HUES6 (cell line): ENCODE data around the gene TGFBR3.

Experiments used
- H3K27ac ChIP-seq: 2 replicates; pipeline ENCODE4 v1.7.0; 2013; ENCODE audit warnings: low read depth, mild to moderate bottlenecking, low read length, inconsistent platforms
- H3K27me3 ChIP-seq: 2 replicates; pipeline ENCODE4 v1.6.1; 2013; ENCODE audit warnings: low read length; ENCODE audit not compliant: control insufficient read depth, insufficient read depth
- H3K36me3 ChIP-seq: 2 replicates; pipeline ENCODE4 v1.6.1; 2013; ENCODE audit warnings: low read length; ENCODE audit not compliant: control insufficient read depth, insufficient read depth
- H3K4me1 ChIP-seq: 2 replicates; pipeline ENCODE4 v1.6.1; 2013; ENCODE audit warnings: low read length; ENCODE audit not compliant: control insufficient read depth, insufficient read depth
- H3K4me3 ChIP-seq: 2 replicates; pipeline ENCODE4 v1.5.1; 2013; ENCODE audit warnings: low read depth, low read length
- H3K9ac ChIP-seq: one replicate; pipeline ENCODE4 v1.6.1; 2013; ENCODE audit warnings: mild to moderate bottlenecking, low read length
- H3K9me3 ChIP-seq: 2 replicates; pipeline ENCODE4 v1.6.1; 2013; ENCODE audit warnings: low read depth, low read length; ENCODE audit not compliant: control insufficient read depth, insufficient read depth

TGFBR3 gene

GRCh38 chr1:91754348-91754747 is 131.6 kb downstream of the TGFBR3 start:
- Histone ChIP-seq H3K4me1 (no peaks in the 10 kb centered on the region), H3K9me3 (no peaks in the 10 kb centered on the region), H3K27me3 (no peaks in the 10 kb centered on the region), H3K4me3 (no peak overlapping the region), H3K9ac (no peak overlapping the region), H3K27ac (no peak overlapping the region), H3K36me3 (no peaks in the 10 kb centered on the region)

GRCh38 chr1:91753878-91754277 is 132.1 kb downstream of the TGFBR3 start:
- Histone ChIP-seq H3K36me3 (no peaks in the 10 kb centered on the region), H3K27me3 (no peaks in the 10 kb centered on the region), H3K9ac (no peak overlapping the region), H3K27ac (no peak overlapping the region), H3K4me1 (no peaks in the 10 kb centered on the region), H3K4me3 (no peak overlapping the region), H3K9me3 (no peaks in the 10 kb centered on the region)

GRCh38 chr1:91752324-91752723 is 133.6 kb downstream of the TGFBR3 start:
- H3K36me3 ChIP-seq: no peaks in the 10 kb centered on the region
- no peaks in the 10 kb centered on the region for H3K4me1 ChIP-seq
- H3K27me3 ChIP-seq: no peaks in the 10 kb centered on the region
- H3K4me3 ChIP-seq: no peak overlapping the region
- H3K9me3 ChIP-seq: peaks cover 3% of the 10 kb centered on the region
- no peak overlapping the region for H3K9ac ChIP-seq
- no peak overlapping the region for H3K27ac ChIP-seq

GRCh38 chr1:91751275-91751674 is 134.7 kb downstream of the TGFBR3 start:
- no peaks in the 10 kb centered on the region for H3K4me1 ChIP-seq
- H3K27ac ChIP-seq: no peak overlapping the region
- peaks cover 14% of the 10 kb centered on the region for H3K9me3 ChIP-seq
- H3K36me3 ChIP-seq: no peaks in the 10 kb centered on the region
- no peaks in the 10 kb centered on the region for H3K27me3 ChIP-seq
- H3K4me3 ChIP-seq: no peak overlapping the region
- no peak overlapping the region for H3K9ac ChIP-seq

- no peak overlapping the region for H3K9ac ChIP-seq
- no peak overlapping the region for H3K27ac ChIP-seq
- no peaks in the 10 kb centered on the region for H3K36me3 ChIP-seq
- H3K27me3 ChIP-seq: no peaks in the 10 kb centered on the region
- H3K4me3 ChIP-seq: no peak overlapping the region
- H3K9me3 ChIP-seq: peaks cover 18% of the 10 kb centered on the region
- H3K4me1 ChIP-seq: no peaks in the 10 kb centered on the region
Measured at GRCh38 chr1:91750398-91750996, 135.5 kb downstream of the TGFBR3 start.

- Histone ChIP-seq H3K27ac (no peak overlapping the region), H3K9ac (no peak overlapping the region), H3K4me3 (no peak overlapping the region)
Measured at GRCh38 chr1:91749788-91750231, 136.1 kb downstream of the TGFBR3 start.

GRCh38 chr1:91747666-91748065 is 138.3 kb downstream of the TGFBR3 start:
- no peaks in the 10 kb centered on the region for H3K4me1 ChIP-seq
- H3K36me3 ChIP-seq: no peaks in the 10 kb centered on the region
- H3K9me3 ChIP-seq: peaks cover 18% of the 10 kb centered on the region
- no peaks in the 10 kb centered on the region for H3K27me3 ChIP-seq
- no peak overlapping the region for H3K27ac ChIP-seq
- H3K9ac ChIP-seq: no peak overlapping the region
- H3K4me3 ChIP-seq: no peak overlapping the region

More at GRCh38 chr1:91749788-91750231, 136.1 kb downstream of the TGFBR3 start:
- Histone ChIP-seq H3K27me3 (no peaks in the 10 kb centered on the region), H3K36me3 (no peaks in the 10 kb centered on the region), H3K9me3 (peaks cover 18% of the 10 kb centered on the region), H3K4me1 (no peaks in the 10 kb centered on the region)

GRCh38 chr1:91746728-91747338 is 139.1 kb downstream of the TGFBR3 start:
- H3K9me3 ChIP-seq: peaks cover 18% of the 10 kb centered on the region
- no peak overlapping the region for H3K27ac ChIP-seq
- H3K4me1 ChIP-seq: no peaks in the 10 kb centered on the region
- H3K4me3 ChIP-seq: no peak overlapping the region
- no peaks in the 10 kb centered on the region for H3K36me3 ChIP-seq
- H3K9ac ChIP-seq: no peak overlapping the region
- H3K27me3 ChIP-seq: no peaks in the 10 kb centered on the region

GRCh38 chr1:91745640-91746373 is 140.1 kb downstream of the TGFBR3 start:
- Histone ChIP-seq H3K27ac (no peak overlapping the region), H3K9ac (no peak overlapping the region), H3K36me3 (no peaks in the 10 kb centered on the region), H3K4me3 (no peak overlapping the region), H3K9me3 (peaks cover 18% of the 10 kb centered on the region), H3K4me1 (no peaks in the 10 kb centered on the region), H3K27me3 (no peaks in the 10 kb centered on the region)

GRCh38 chr1:91744953-91745639 is 140.9 kb downstream of the TGFBR3 start:
- Histone ChIP-seq H3K4me1 (no peaks in the 10 kb centered on the region), H3K27me3 (no peaks in the 10 kb centered on the region), H3K9ac (no peak overlapping the region), H3K4me3 (no peak overlapping the region), H3K9me3 (peaks cover 18% of the 10 kb centered on the region), H3K36me3 (no peaks in the 10 kb centered on the region), H3K27ac (no peak overlapping the region)

- Histone ChIP-seq H3K9ac (no peak overlapping the region), H3K4me3 (no peak overlapping the region), H3K27me3 (no peaks in the 10 kb centered on the region), H3K27ac (no peak overlapping the region), H3K9me3 (peaks cover 20% of the 10 kb centered on the region), H3K4me1 (no peaks in the 10 kb centered on the region), H3K36me3 (no peaks in the 10 kb centered on the region)
Measured at GRCh38 chr1:91742848-91743292, 143.1 kb downstream of the TGFBR3 start.
